H9 (cell line): Measurements from ENCODE around the gene ITPR1. TPM values are rescaled to one million over a fixed set of nuclear protein-coding genes. Genes with fewer than 3 reads are reported as not detected.

Experiments
- DNase-seq: peaks from one replicate; pipeline ENCODE4 v3.0.0-alpha.2; 2017
- H2AFZ ChIP-seq: one replicate; pipeline ENCODE4 v1.6.1; 2013; ENCODE audit warnings: mild to moderate bottlenecking, low read length, control low read depth, moderate library complexity
- H2AK5ac ChIP-seq: 2 replicates; pipeline ENCODE4 v1.6.1; 2013; ENCODE audit warnings: low read length, control low read depth, mixed read lengths; ENCODE audit not compliant: insufficient read length
- H2BK120ac ChIP-seq: one replicate; pipeline ENCODE4 v1.6.1; 2013; ENCODE audit warnings: low read depth, mild to moderate bottlenecking, low read length, control low read depth, inconsistent platforms; ENCODE audit not compliant: poor library complexity, severe bottlenecking
- H2BK12ac ChIP-seq: 2 replicates; pipeline ENCODE4 v1.6.1; 2013; ENCODE audit warnings: low read length, control low read depth, mixed read lengths, low read depth; ENCODE audit not compliant: insufficient read length
- H2BK15ac ChIP-seq: 2 replicates; pipeline ENCODE4 v1.6.1; 2013; ENCODE audit warnings: low read depth, low read length, control low read depth
- H2BK20ac ChIP-seq: one replicate; pipeline ENCODE4 v1.6.1; 2013; ENCODE audit warnings: low read depth, mild to moderate bottlenecking, low read length, control low read depth, inconsistent platforms; ENCODE audit not compliant: poor library complexity, severe bottlenecking
- H2BK5ac ChIP-seq: 2 replicates; pipeline ENCODE4 v1.6.1; 2013; ENCODE audit warnings: low read length, control low read depth, mixed read lengths; ENCODE audit not compliant: insufficient read length
- H3K14ac ChIP-seq: 2 replicates; pipeline ENCODE4 v1.6.1; 2013; ENCODE audit warnings: low read length, control low read depth; ENCODE audit not compliant: insufficient read depth
- H3K18ac ChIP-seq: 2 replicates; pipeline ENCODE4 v1.6.1; 2013; ENCODE audit warnings: low read depth, mild to moderate bottlenecking, mixed read lengths, low read length, control low read depth; ENCODE audit not compliant: insufficient read length
- H3K23ac ChIP-seq: 2 replicates; pipeline ENCODE4 v1.6.1; 2013; ENCODE audit warnings: low read length, control low read depth, mixed read lengths, low read depth; ENCODE audit not compliant: insufficient read length
- H3K23me2 ChIP-seq: 2 replicates; pipeline ENCODE4 v1.6.1; 2013; ENCODE audit warnings: low read depth, mild to moderate bottlenecking, mixed read lengths, low read length, control low read depth; ENCODE audit not compliant: insufficient read length, poor library complexity, severe bottlenecking
- H3K27ac ChIP-seq: 2 replicates; pipeline ENCODE4 v1.5.1; 2013; ENCODE audit warnings: low read length, control low read depth, mixed read lengths, low read depth; ENCODE audit not compliant: insufficient read length
- H3K27me3 ChIP-seq: 2 replicates; pipeline ENCODE4 v1.6.1; 2013; ENCODE audit warnings: low read length, control low read depth, inconsistent platforms; ENCODE audit not compliant: insufficient read depth
- H3K4ac ChIP-seq: 2 replicates; pipeline ENCODE4 v1.6.1; 2013; ENCODE audit warnings: low read depth, mild to moderate bottlenecking, control low read depth, inconsistent platforms, low read length, moderate library complexity
- H3K4me1 ChIP-seq: 2 replicates; pipeline ENCODE4 v1.6.1; 2013; ENCODE audit warnings: low read length, control low read depth, inconsistent platforms; ENCODE audit not compliant: insufficient read depth
- H3K4me2 ChIP-seq: 2 replicates; pipeline ENCODE4 v1.6.1; 2013; ENCODE audit warnings: low read length, control low read depth, mixed read lengths; ENCODE audit not compliant: insufficient read length, insufficient read depth
- H3K56ac ChIP-seq: 2 replicates; pipeline ENCODE4 v1.6.1; 2013; ENCODE audit warnings: low read depth, mild to moderate bottlenecking, mixed read lengths, low read length, control low read depth; ENCODE audit not compliant: insufficient read length
- H3K79me1 ChIP-seq: 2 replicates; pipeline ENCODE4 v1.6.1; 2013; ENCODE audit warnings: low read depth, mild to moderate bottlenecking, moderate library complexity, low read length, control low read depth, inconsistent platforms; ENCODE audit not compliant: insufficient read depth, poor library complexity, severe bottlenecking
- H3K79me2 ChIP-seq: 2 replicates; pipeline ENCODE4 v1.6.1; 2013; ENCODE audit warnings: low read length, control low read depth, inconsistent platforms; ENCODE audit not compliant: insufficient read depth
- H3K9ac ChIP-seq: 2 replicates; pipeline ENCODE4 v1.6.1; 2013; ENCODE audit warnings: low read length, control low read depth, mixed read lengths; ENCODE audit not compliant: insufficient read length; ENCODE audit errors: extremely low read depth
- H3K9me3 ChIP-seq: one replicate; pipeline ENCODE4 v1.6.1; 2013; ENCODE audit warnings: low read depth, low read length, inconsistent platforms; ENCODE audit not compliant: control insufficient read depth
- H3T11ph ChIP-seq: one replicate; pipeline ENCODE4 v1.6.1; 2013; ENCODE audit warnings: mild to moderate bottlenecking, low read length, control low read depth, inconsistent platforms
- H4K20me1 ChIP-seq: one replicate; pipeline ENCODE4 v1.6.1; 2013; ENCODE audit not compliant: control insufficient read depth, insufficient read length, insufficient read depth
- H4K5ac ChIP-seq: 2 replicates; pipeline ENCODE4 v1.6.1; 2013; ENCODE audit warnings: low read depth, mild to moderate bottlenecking, mixed read lengths, low read length, control low read depth; ENCODE audit not compliant: insufficient read length
- H4K8ac ChIP-seq: replicated peaks from 2 replicates; pipeline ENCODE4 v1.6.1; 2013; ENCODE audit warnings: low read length, control low read depth, mixed read lengths, low read depth; ENCODE audit not compliant: insufficient read length
- H4K91ac ChIP-seq: 2 replicates; pipeline ENCODE4 v1.6.1; 2013; ENCODE audit warnings: low read depth, mild to moderate bottlenecking, moderate library complexity, mixed read lengths, low read length, control low read depth; ENCODE audit not compliant: insufficient read length
- H3K27ac Mint-ChIP-seq, 3 experiments: 2 replicates in 2 of 3; 3 replicates in 1 of 3; pipeline ENCODE4 v1.8.0; 2020 to 2021; ENCODE audit warnings: mixed read lengths in 3 of 3, mild to moderate bottlenecking in 1 of 3, moderate library complexity in 1 of 3
- H3K27me3 Mint-ChIP-seq: 2 replicates; pipeline ENCODE4 v1.8.0; 2021; ENCODE audit warnings: low read depth, mild to moderate bottlenecking, moderate library complexity, mixed read lengths
- H3K36me3 Mint-ChIP-seq, 3 experiments: 2 replicates in 2 of 3; 3 replicates in 1 of 3; pipeline ENCODE4 v1.8.0; 2020 to 2021; ENCODE audit warnings: low read depth in 3 of 3, mixed read lengths in 3 of 3; ENCODE audit not compliant: insufficient read depth in 1 of 3
- H3K4me1 Mint-ChIP-seq, 2 experiments: 2 replicates each; pipeline ENCODE4 v1.8.0; 2020; ENCODE audit warnings: mixed read lengths in 2 of 2
- H3K4me3 Mint-ChIP-seq, 2 experiments: 2 replicates in 1 of 2; 3 replicates in 1 of 2; pipeline ENCODE4 v1.8.0; 2020 to 2021; ENCODE audit warnings: mild to moderate bottlenecking in 2 of 2, mixed read lengths in 2 of 2, moderate library complexity in 1 of 2
- H3K9me3 Mint-ChIP-seq, 2 experiments: 2 replicates in 1 of 2; 3 replicates in 1 of 2; pipeline ENCODE4 v1.8.0; 2020; ENCODE audit warnings: mild to moderate bottlenecking in 2 of 2, mixed read lengths in 2 of 2, moderate library complexity in 1 of 2
- CTCF ChIP-seq: fragments of 200-600 bp; sonication (generic); conservative IDR thresholded peaks from 3 replicates; pipeline ENCODE4 v1.8.0; 2021; ENCODE audit warnings: antibody characterized with exemption, mild to moderate bottlenecking
- WGBS: extraction: QIAGEN DNeasy Blood & Tissue Kit; methylation state at CpG from one replicate; pipeline ENCODE4 v1.1.7; 2013; ENCODE audit warnings: missing lambda C conversion rate, low lambda C conversion rate, mixed read lengths; ENCODE audit not compliant: insufficient read length; ENCODE audit errors: extremely low coverage; 5-methylcytosine and 5-hydroxymethylcytosine counted together
- total RNA-seq: library from RNA; stranded (reverse); gene quantifications from 2 replicates; pipeline ENCODE4 v1.2.1, GENCODE V29; 2021

ITPR1 gene
- total RNA-seq, 1 experiment from 2014 or later: 4.2 TPM

DNA sequence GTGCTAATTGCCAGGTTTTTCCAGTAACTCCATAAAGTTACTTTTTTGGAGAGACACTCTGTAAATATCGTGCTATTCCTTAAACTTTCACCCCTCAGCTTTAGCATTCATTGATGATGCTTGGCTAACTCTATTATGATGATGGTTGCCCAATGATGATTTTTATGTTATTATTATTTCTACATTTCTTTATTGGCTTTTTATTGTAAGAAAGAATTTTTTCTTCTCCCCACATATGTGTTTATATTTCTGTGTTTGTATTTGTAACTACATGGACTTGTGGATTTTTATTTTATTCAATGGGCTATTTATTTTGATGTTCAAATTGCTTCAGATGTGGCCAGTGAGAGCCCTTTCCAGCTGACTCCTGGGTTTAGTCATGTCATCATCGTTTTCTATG, 323.6 kb downstream of the ITPR1 start:
- Mint-ChIP-seq H3K27me3 (peaks cover 1% of the 10 kb centered on the region; the same call in 1 of the 2 replicates), H3K9me3 (peaks cover 16 to 17% of the 10 kb centered on the region in 2 experiments), H3K27ac (no peak overlapping the region), H3K4me3 (no peak overlapping the region), H3K4me1 (peaks cover 8 to 9% of the 10 kb centered on the region in 2 experiments), H3K36me3 (peaks cover 20 to 25% (median 25%) of the 10 kb centered on the region in 3 experiments)
- Histone ChIP-seq H3K79me2 (no peaks in the 10 kb centered on the region), H3K23me2 (no peaks in the 10 kb centered on the region), H3K9me3 (no peaks in the 10 kb centered on the region), H3K56ac (no peak overlapping the region), H3K27me3 (no peaks in the 10 kb centered on the region), H2BK15ac (no peak overlapping the region), H3K18ac (no peak overlapping the region), H4K5ac (no peak overlapping the region), H2AK5ac (no peak overlapping the region), H3K4me2 (no peak overlapping the region), H2BK20ac (no peak overlapping the region), H2AFZ (no peak overlapping the region), H3K79me1 (no peaks in the 10 kb centered on the region), H2BK5ac (no peak overlapping the region), H2BK120ac (no peak overlapping the region), H3K9ac (no peak overlapping the region), H3K27ac (no peak overlapping the region), H4K91ac (no peak overlapping the region), H3K14ac (no peak overlapping the region), H4K20me1 (no peaks in the 10 kb centered on the region), H3K4ac (no peak overlapping the region), H4K8ac (no peak overlapping the region), H2BK12ac (no peak overlapping the region), H3K23ac (no peak overlapping the region), H3T11ph (no peak overlapping the region), H3K4me1 (no peaks in the 10 kb centered on the region)
- TF ChIP-seq CTCF: no peak
- no peak for DNase-seq
- WGBS: no CpG with 5 or more reads among the region's 2 CpGs
